GM19467 (cell line): Measurements from ENCODE around the gene RNF39.
"Not testable (repeated sequence)": the region's sequence is repeated elsewhere in the genome, so short reads cannot be mapped to it uniquely, and the experiment has no call there.

ENCODE experiments used
- ATAC-seq: cut with Tn5 transposase; IDR thresholded peaks from one replicate; pipeline ENCODE4 v1.9.1; 2021; ENCODE audit warnings: mild to moderate bottlenecking, moderate library complexity; ENCODE audit not compliant: unreplicated experiment

The RNF39 gene

GRCh38 chr6:30075094-30075789 lies at the start of gene RNF39:
TSS of gene RNF39 (minus strand) at chr6:30075769. CDS start at chr6:30075585, 184 bp downstream.
- ATAC-seq: no peak

- no peak for ATAC-seq
Observed at GRCh38 chr6:30122515-30122914, 46.9 kb upstream of the RNF39 start.

GRCh38 chr6:30121446-30122366 lies 46.1 kb upstream of the RNF39 start:
- no peak for ATAC-seq

GRCh38 chr6:30118691-30119090 lies 43.1 kb upstream of the RNF39 start:
- not testable (repeated sequence) for ATAC-seq

GRCh38 chr6:30116724-30117123 lies 41.2 kb upstream of the RNF39 start:
- ATAC-seq: no peak

GRCh38 chr6:30113841-30114240 lies 38.3 kb upstream of the RNF39 start:
- no peak for ATAC-seq

- ATAC-seq: no peak
Observed at GRCh38 chr6:30113003-30113759, 37.6 kb upstream of the RNF39 start, which contains the start of gene TRIM31. TSS of gene TRIM31 (minus strand) at chr6:30113090. CDS start at chr6:30112805, 285 bp downstream.

- no peak for ATAC-seq
Observed at GRCh38 chr6:30112402-30112994, 36.9 kb upstream of the RNF39 start.

- no peak for ATAC-seq
Observed at GRCh38 chr6:30111266-30111856, 35.8 kb upstream of the RNF39 start.

- ATAC-seq: no peak
Observed at GRCh38 chr6:30104661-30105060, 29.1 kb upstream of the RNF39 start.

- ATAC-seq: no peak
Observed at GRCh38 chr6:30103872-30104179, 28.3 kb upstream of the RNF39 start.

GRCh38 chr6:30102970-30103871 lies 27.7 kb upstream of the RNF39 start:
- ATAC-seq: no peak

- ATAC-seq: no peak
Observed at GRCh38 chr6:30102414-30102969, 26.9 kb upstream of the RNF39 start.

- ATAC-seq: peak; percentile 74
Observed at GRCh38 chr6:30101444-30102413, 26.2 kb upstream of the RNF39 start.

GRCh38 chr6:30100585-30101443 lies 25.2 kb upstream of the RNF39 start:
- no peak for ATAC-seq

- no peak for ATAC-seq
Observed at GRCh38 chr6:30100154-30100553, 24.6 kb upstream of the RNF39 start.
